Panc1 (cell line): ENCODE results near the gene LITAF. TPM values are rescaled to one million over a fixed set of nuclear protein-coding genes. Genes with fewer than 3 reads are reported as not detected.

Experiments
- ATAC-seq: fragments of 200-7000 bp; cut with Tn5 transposase; 2 replicates; pipeline ENCODE4 v1.9.1; 2020; ENCODE audit warnings: mild to moderate bottlenecking, moderate library complexity
- BruUV-seq: library from RNA; stranded (reverse); fragments of 400-500 nt; replicated peaks from 2 replicates; lab custom pipeline; 2021; lab: Mats Ljungman, UMichigan
- CTCF ChIA-PET: fragments of 300-600 bp; sonication (Branson Sonifier 250); formaldehyde crosslinking; loops from one replicate; lab custom pipeline; 2022; ENCODE audit warnings: antibody characterized with exemption; lab: Charles Lee
- POLR2A ChIA-PET: fragments of 300-600 bp; sonication (Branson Sonifier 250); formaldehyde crosslinking; loops from one replicate; lab custom pipeline; 2022; ENCODE audit warnings: antibody characterized with exemption; lab: Charles Lee
- DNase-seq: peaks from one replicate; pipeline ENCODE4 v3.0.0-alpha.2; 2010; ENCODE audit warnings: low read depth, low spot score
- H3K27ac ChIP-seq: 2 replicates; pipeline ENCODE4 v1.5.1; 2011; ENCODE audit warnings: mild to moderate bottlenecking, low read length, inconsistent platforms
- H3K27me3 ChIP-seq: fragments of 200-500 bp; sonication (Bioruptor generic); 2 replicates; pipeline ENCODE4 v1.6.0; 2014; ENCODE audit warnings: low read length, inconsistent platforms; ENCODE audit not compliant: control insufficient read depth, insufficient read depth
- H3K36me3 ChIP-seq: fragments of 200-500 bp; sonication (Bioruptor generic); 2 replicates; pipeline ENCODE4 v1.5.1; 2014; ENCODE audit warnings: inconsistent platforms, mild to moderate bottlenecking, low read length, moderate library complexity; ENCODE audit not compliant: control insufficient read depth, insufficient read depth
- H3K4me1 ChIP-seq: 2 replicates; pipeline ENCODE4 v1.5.1; 2011; ENCODE audit warnings: inconsistent platforms, mild to moderate bottlenecking, low read length, moderate library complexity; ENCODE audit not compliant: control insufficient read depth, insufficient read depth
- H3K4me3 ChIP-seq, 2 experiments: 2 replicates each; pipeline ENCODE4 v1.5.1; 2011 to 2012; ENCODE audit warnings: low read depth in 2 of 2, low read length in 2 of 2, mild to moderate bottlenecking in 2 of 2, inconsistent platforms in 1 of 2, moderate library complexity in 1 of 2
- H3K9me3 ChIP-seq: fragments of 200-500 bp; sonication (Bioruptor generic); 2 replicates; pipeline ENCODE4 v1.5.1; 2014; ENCODE audit warnings: low read depth, mild to moderate bottlenecking, inconsistent platforms, low read length, moderate library complexity; ENCODE audit not compliant: control insufficient read depth, insufficient read depth
- POLR2AphosphoS5 ChIP-seq: IDR thresholded peaks from 2 replicates; pipeline ENCODE4 v1.6.1; 2012; ENCODE audit warnings: mild to moderate bottlenecking, low read depth, low read length, moderate library complexity
- REST ChIP-seq, 2 experiments: IDR thresholded peaks; 2 replicates each; pipeline ENCODE4 v1.6.1; 2011 to 2012; ENCODE audit warnings: low read depth in 2 of 2, control low read depth in 1 of 2, low read length in 1 of 2, mild to moderate bottlenecking in 1 of 2, moderate library complexity in 1 of 2; ENCODE audit not compliant: insufficient read depth in 1 of 2
- SIN3A ChIP-seq: IDR thresholded peaks from 2 replicates; pipeline ENCODE4 v1.6.1; 2012; ENCODE audit warnings: low read depth, mild to moderate bottlenecking, low read length, moderate library complexity, borderline replicate concordance; ENCODE audit not compliant: insufficient read depth
- TCF7L2 ChIP-seq: IDR thresholded peaks from 2 replicates; pipeline ENCODE4 v1.6.1; 2011; ENCODE audit warnings: mild to moderate bottlenecking, low read depth, low read length, inconsistent platforms
- in situ Hi-C: cut with HindIII; loops from 2 replicates; pipeline ENCODE4 v1.10.0; 2016; ENCODE audit warnings: low sequenced_read_pairs, low pct_unique_long_range_greater_than_20kb
- intact Hi-C: fragments of 100-400 bp; cut with micrococcal nuclease; formaldehyde crosslinking; loops from one replicate; pipeline ENCODE4 v1.10.0; 2022; ENCODE audit not compliant: unreplicated experiment
- total RNA-seq: library from RNA; stranded (reverse); gene quantifications from one replicate; pipeline ENCODE4 v1.2.1, GENCODE V29; 2021; ENCODE audit not compliant: unreplicated experiment
- TF ChIP-seq, protein P1 (sequence below): fragments of 450-650 bp; IDR thresholded peaks from 2 replicates; pipeline ENCODE4 v1.5.1; 2017; ENCODE audit warnings: mild to moderate bottlenecking

Gene LITAF
- total RNA-seq, 1 experiment from 2014 or later, result 85.2 TPM

DNA sequence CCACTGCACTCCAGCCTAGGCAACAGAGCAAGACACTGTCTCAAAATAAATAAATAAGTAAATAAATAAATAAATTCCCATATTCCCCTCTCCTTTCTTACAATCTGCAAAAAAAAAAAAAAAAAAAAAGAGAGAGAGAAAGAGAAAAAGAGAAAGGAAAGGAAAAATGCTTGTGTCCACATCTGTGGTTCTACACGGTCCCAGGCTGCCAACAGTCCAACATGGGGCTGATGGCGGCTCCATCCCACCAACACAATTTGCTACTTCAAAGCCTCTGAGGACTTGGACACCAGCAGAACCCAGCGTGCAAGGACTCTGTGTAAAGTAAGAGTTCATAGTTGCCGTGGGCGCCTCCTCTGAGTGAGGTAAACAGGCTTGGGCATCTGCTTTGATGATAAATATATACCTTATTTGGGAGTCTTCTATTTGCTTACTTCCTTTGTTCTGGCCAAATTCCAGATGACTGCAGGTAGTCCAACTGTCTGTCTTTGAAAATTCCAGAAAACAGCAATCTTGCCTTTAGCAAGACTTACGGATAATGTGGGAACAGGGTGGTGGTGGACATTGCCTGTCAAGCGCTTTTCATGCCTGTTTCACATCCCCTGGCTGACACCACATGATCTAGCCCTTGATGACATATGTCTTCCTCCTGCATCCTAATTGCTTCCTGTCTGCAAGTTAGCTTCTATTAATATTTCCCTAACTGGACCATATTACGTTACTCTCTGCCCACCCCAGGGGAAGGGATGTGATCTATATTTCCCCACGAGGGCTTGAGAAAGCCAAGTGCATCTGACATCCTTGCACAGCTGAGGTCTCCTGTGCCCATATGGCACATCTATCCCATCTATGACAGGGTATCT, 10.1 kb downstream of the LITAF start:
- no peaks in the 10 kb centered on the region for H3K9me3 ChIP-seq
- TF ChIP-seq POLR2AphosphoS5 (no peak), REST (IDR thresholded peaks at IDR 0.05; ENCODE audit: insufficient read depth in 1 of 2, low read depth in 2 of 2, low read length in 1 of 2) (no peak), TCF7L2 (no peak), SIN3A (no peak)
- TF ChIP-seq, protein P1, sequence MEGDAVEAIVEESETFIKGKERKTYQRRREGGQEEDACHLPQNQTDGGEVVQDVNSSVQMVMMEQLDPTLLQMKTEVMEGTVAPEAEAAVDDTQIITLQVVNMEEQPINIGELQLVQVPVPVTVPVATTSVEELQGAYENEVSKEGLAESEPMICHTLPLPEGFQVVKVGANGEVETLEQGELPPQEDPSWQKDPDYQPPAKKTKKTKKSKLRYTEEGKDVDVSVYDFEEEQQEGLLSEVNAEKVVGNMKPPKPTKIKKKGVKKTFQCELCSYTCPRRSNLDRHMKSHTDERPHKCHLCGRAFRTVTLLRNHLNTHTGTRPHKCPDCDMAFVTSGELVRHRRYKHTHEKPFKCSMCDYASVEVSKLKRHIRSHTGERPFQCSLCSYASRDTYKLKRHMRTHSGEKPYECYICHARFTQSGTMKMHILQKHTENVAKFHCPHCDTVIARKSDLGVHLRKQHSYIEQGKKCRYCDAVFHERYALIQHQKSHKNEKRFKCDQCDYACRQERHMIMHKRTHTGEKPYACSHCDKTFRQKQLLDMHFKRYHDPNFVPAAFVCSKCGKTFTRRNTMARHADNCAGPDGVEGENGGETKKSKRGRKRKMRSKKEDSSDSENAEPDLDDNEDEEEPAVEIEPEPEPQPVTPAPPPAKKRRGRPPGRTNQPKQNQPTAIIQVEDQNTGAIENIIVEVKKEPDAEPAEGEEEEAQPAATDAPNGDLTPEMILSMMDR, result no peak
- no peaks in the 10 kb centered on the region for H3K36me3 ChIP-seq
- ChIA-PET CTCF (no interaction called here), POLR2A (no interaction called here)
- H3K27me3 ChIP-seq, result no peaks in the 10 kb centered on the region
- intact Hi-C loops, result no loop called here
- H3K27ac ChIP-seq, result no peak overlapping the region
- H3K4me3 ChIP-seq, result no peak overlapping the region
- H3K4me1 ChIP-seq, result peaks cover 5% of the 10 kb centered on the region; the same call in 1 of the 2 replicates
- ATAC-seq (peak; percentile 38; the same call in 1 of the 2 replicates), DNase-seq (no peak)
- no TSS peak for BruUV-seq
- in situ Hi-C loops, result no loop called here

GRCh38 chr16:11575223-11575589, 11.5 kb downstream of the LITAF start:
- Histone ChIP-seq H3K27ac (no peak overlapping the region), H3K4me3 (no peak overlapping the region), H3K4me1 (peaks cover 5% of the 10 kb centered on the region; the same call in 1 of the 2 replicates), H3K36me3 (no peaks in the 10 kb centered on the region), H3K27me3 (no peaks in the 10 kb centered on the region), H3K9me3 (no peaks in the 10 kb centered on the region)
- in situ Hi-C loops (no loop called here), intact Hi-C loops (no loop called here)
- no peak for ATAC-seq
- no peak for DNase-seq
- BruUV-seq, result no TSS peak
- POLR2A ChIA-PET, result no interaction called here
- CTCF ChIA-PET, result interaction anchor here (0.7 kb wide), 1 partner anchor 548 kb away, joined by 3 read pairs; no protein-coding TSS in a partner anchor
- TF ChIP-seq TCF7L2 (no peak), SIN3A (no peak), REST (IDR thresholded peaks at IDR 0.05; ENCODE audit: insufficient read depth in 1 of 2, low read depth in 2 of 2, low read length in 1 of 2) (no peak), POLR2AphosphoS5 (no peak)
- TF ChIP-seq, protein P1, result no peak
